AG10803 (cell line): ENCODE data around the gene POR.

ENCODE experiments used
- DNase-seq: peaks from one replicate; pipeline ENCODE4 v3.0.0; 2010; ENCODE audit warnings: low read depth
- H3K4me3 ChIP-seq: 2 replicates; pipeline ENCODE4 v1.5.1; 2011; ENCODE audit warnings: mild to moderate bottlenecking, low read length, control low read depth
- CTCF ChIP-seq: conservative IDR thresholded peaks from 2 replicates; pipeline ENCODE4 v1.5.1; 2011; ENCODE audit warnings: mild to moderate bottlenecking, low read length, control low read depth, inconsistent platforms

POR gene

GRCh38 chr7:75921479-75921878 is 6.5 kb downstream of the POR start:
- no peak overlapping the region for H3K4me3 ChIP-seq
- TF ChIP-seq CTCF = no peak
- no peak for DNase-seq

GRCh38 chr7:75922966-75923603 is 8.1 kb downstream of the POR start:
- DNase-seq = no peak
- TF ChIP-seq CTCF = no peak
- H3K4me3 ChIP-seq = no peak overlapping the region

- no peak for TF ChIP-seq CTCF
- H3K4me3 ChIP-seq = no peak overlapping the region
- DNase-seq = no peak
Measured at GRCh38 chr7:75924256-75924655, 9.3 kb downstream of the POR start.

GRCh38 chr7:75924889-75925288 is 9.9 kb downstream of the POR start:
- no peak for TF ChIP-seq CTCF
- no peak overlapping the region for H3K4me3 ChIP-seq
- DNase-seq = no peak

GRCh38 chr7:75925717-75926435 is 10.9 kb downstream of the POR start:
- TF ChIP-seq CTCF = no peak
- no peak for DNase-seq
- no peak overlapping the region for H3K4me3 ChIP-seq

- no peak overlapping the region for H3K4me3 ChIP-seq
- TF ChIP-seq CTCF = no peak
- no peak for DNase-seq
Measured at GRCh38 chr7:75928568-75928914, 13.6 kb downstream of the POR start.

GRCh38 chr7:75931680-75932079 is 16.7 kb downstream of the POR start:
- DNase-seq = no peak
- H3K4me3 ChIP-seq = no peak overlapping the region
- no peak for TF ChIP-seq CTCF
